Measurements from ENCODE around the gene AFG1L. TPM values are rescaled to one million over a fixed set of nuclear protein-coding genes. Genes with fewer than 3 reads are reported as not detected.
"Not testable (repeated sequence)": the region's sequence is repeated elsewhere in the genome, so short reads cannot be mapped to it uniquely, and the experiment has no call there.

Gene AFG1L
- polyA plus RNA-seq, 4 donors: 4.9 to 8.7 (median 7.3) TPM

DNA sequence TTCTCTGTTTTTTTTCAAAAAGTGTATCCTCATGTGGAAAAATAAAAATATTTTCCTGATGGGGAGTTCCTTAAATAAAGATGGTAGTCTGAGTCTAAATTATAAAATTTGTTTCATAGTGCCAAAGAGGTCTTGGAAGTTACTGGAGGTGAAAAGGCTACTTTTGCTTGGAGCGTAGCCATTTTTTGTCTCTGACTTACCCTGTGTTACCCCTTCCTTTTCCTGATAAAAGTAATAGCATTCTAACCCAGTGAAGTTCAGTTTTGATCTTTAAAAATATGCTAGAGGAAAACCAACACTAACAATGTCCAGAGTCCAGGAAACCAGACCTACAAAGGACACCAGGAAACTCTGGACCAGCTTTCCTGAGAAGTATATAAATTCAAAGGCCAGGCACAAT, 153.6 kb downstream of the AFG1L start:
- DNase-seq (ENCODE audit: low read depth in 4 of 4, low spot score in 3 of 4): no peak

DNA sequence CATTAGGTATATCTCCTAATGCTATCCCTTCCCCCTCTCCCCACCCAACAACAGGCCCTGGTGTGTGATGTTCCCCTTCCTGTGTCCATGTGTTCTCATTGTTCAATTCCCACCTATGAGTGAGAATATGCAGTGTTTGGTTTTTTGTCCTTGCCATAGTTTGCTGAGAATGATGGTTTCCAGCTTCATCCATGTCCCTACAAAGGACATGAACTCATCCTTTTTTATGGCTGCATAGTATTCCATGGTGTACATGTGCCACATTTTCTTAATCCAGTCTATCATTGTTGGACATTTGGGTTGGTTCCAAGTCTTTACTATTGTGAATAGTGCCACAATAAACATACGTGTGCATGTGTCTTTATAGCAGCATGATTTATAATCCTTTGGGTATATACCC, 154.9 kb downstream of the AFG1L start:
- DNase-seq (ENCODE audit: low read depth in 4 of 4, low spot score in 3 of 4): not testable (repeated sequence)

DNA sequence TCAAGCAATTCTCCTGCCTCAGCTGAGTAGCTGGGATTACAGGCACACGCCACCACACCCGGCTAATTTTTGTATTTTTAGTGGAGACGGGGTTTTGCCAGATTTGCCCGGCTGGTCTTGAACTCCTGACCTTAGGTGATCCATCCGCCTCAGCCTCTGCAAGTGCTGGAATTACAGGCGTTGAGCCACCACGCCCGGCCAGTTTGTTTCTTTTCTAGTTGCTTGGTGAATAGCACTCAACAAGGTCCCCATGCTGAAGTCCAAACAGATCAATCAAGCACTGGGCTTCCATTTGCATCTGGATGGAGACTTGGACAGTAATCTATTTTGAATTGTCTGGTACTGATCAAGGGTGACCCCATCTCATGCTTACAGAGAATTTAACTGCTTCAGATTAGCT, 157.0 kb downstream of the AFG1L start:
- DNase-seq (ENCODE audit: low read depth in 4 of 4, low spot score in 3 of 4): no peak

DNA sequence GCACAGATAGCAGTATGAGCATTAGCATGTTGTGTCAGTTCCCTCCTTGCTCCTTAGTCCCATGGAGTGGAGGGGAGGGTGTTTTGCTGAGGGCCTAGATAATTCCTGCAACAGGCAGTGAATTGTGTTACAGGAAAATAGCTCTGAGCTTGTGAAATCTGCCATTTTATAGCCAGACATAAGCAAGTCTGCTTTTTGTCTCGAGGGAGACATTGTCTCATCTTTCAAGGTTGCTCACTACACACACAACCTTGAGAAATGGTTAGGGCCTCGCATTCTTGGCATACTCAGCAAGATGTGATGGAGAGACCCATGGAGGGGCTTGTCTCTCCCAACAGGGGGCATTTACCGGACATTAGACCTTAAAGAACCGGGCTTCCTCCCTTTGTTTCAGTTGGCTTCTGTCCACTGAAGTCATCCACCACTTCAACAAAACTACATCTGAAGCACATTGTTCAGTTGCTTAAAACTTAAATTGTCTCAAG, 157.9 kb downstream of the AFG1L start:
- DNase-seq (ENCODE audit: low read depth in 4 of 4, low spot score in 3 of 4): no peak

DNA sequence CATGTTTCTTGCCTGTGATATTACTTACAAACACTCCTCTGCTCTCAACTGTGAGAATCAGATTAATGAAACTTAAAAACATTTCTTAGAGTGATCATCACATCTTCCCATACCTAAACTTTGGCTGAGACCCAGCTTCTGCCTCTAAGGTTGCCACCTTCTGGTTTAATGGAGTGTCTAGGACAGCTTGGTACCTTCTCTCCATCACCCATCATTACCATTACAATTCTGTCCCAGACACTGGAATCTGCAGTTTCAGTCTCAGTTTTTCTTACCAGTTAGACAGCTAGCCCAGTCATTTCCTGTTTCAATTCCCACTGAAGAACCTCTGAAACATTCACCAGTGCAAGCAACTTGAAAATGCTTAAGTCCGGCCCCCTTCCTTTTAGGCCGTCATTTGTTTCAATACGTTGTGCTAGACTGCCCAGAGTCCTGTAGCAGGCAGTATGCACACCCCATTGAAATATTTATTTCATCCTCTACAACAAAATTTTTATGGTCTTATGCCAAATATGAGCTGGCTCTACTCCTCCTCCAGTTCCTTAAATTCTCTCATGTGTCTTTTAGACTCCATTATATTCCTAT, 158.8 kb downstream of the AFG1L start:
- no peak for DNase-seq (ENCODE audit: low read depth in 4 of 4, low spot score in 3 of 4)

DNA sequence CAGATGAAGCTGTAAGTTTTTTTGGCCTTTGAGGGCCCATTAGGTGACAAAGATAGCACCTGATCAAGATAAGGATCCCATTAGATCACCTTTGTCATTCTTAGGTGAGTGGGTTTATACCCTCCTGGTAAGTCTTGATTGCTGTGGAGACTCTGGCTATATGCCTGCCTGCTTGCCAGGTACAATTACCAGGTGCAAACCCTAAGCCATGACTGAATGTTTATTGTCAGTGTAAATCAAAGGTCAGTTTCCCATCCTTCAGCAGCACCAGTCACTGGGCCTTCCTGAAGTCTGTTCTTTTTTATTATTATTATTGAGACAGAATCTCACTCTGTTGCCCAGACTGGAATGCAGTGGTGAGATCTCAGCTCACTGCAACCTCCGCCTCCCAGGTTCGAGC, 159.5 kb downstream of the AFG1L start:
- DNase-seq (ENCODE audit: low read depth in 4 of 4, low spot score in 3 of 4): no peak

DNA sequence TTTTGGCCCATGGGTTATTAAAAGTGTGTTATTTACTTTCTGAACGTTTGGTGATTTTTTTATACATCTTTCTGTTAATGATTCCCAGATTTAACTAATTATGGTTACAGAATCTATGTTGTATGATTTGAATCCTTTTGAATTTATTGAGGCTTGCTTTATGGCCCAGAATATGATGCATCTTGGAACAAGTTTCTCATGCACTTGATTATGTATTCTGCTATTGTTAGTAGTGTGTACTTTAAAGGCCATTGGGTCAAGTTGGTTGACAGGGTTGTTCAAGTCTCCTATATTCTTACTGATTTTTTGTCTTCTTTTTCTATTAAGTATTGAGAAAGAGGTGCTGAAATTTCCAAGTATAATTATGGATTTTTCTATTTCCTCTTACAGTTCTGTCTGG, 160.8 kb downstream of the AFG1L start:
- no peak for DNase-seq (ENCODE audit: low read depth in 4 of 4, low spot score in 3 of 4)

DNA sequence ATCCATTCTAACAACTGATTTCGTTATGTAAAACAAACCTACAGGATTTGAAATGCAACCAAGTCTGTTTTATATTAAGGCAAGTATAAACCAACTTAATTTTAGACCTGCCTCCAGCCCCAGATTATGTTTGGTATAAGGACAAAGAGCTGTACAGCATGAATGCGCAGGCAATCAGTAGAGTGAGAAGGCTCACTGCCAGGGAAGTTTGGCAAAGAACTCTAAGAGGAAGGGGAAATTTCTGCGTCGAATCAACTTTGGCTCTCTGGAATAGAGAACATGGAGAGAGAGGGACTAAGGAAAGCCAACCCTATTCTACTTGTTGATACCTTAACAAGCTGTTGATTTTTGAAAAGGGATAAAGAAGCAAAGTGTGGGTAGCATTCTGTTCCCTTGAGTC, 168.9 kb downstream of the AFG1L start:
- DNase-seq (ENCODE audit: low read depth in 4 of 4, low spot score in 3 of 4): no peak

DNA sequence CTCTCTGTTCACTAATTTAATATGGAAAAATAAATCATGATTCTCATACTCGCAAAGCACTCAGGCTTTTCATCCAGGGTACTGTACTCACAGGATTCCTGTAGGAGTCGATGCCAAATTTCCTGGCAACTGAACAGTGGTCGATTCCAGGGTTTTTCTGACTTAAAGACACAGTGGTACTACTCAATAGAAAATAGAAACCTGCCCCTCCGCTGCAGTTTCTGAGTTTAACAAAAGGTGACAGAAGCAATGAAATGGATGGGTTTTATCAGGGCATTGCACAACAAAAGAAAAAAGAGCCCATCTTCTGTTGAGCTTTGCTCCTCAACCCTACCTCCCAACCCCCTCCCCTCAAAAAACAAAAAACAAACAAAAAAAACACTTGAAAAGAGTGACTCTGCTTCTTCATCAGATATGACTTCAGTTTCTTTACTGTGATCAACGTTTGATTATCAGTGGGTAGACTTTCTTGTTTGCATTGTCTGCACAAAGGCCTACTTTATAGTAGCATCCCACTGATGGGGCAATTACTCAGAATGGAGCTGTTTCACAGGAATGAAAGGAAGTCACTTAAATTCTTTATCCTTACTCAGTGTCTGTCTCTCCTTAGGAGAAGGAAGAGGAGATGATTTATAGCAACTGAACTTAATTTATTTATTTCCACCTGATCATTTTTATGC, 169.7 kb downstream of the AFG1L start:
- no peak for DNase-seq (ENCODE audit: low read depth in 4 of 4, low spot score in 3 of 4)

DNA sequence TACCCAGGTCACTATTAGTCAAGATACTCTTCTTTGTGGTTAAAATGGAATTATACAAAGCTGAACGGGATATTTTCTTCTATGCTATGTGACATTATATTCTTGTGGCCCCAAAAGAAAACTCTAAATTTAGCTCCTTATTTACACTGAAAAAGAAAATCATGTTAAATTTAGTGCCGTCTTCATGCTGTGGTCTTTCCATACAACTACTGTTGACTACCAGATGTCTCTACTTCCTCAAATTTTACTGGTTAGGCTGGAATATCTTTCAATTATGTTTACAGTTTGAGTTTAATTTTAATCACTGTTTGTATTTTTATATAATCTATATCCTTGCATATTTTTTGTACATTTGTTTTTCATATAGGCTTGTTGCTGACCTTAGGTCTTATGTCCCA, 170.2 kb downstream of the AFG1L start:
- no peak for DNase-seq (ENCODE audit: low read depth in 4 of 4, low spot score in 3 of 4)

DNA sequence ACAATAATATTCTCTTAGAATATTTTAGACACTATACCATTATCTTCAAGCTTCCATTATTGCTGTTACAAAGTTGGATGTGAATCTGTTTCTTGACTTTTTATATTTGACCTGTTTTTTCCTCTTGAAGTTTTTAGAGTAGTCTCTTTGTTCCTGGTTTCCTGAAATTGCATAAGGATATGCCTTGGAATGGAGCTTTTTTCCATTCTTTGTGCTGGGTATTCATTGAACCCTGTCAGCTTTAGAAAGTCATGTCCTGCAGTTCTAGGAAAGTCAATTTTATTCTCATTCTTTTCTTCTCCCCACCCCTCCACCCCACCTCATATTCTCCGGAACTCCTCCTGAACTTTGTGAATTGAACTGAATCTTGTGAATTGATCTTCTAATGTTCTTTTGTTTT, 173.5 kb downstream of the AFG1L start:
- no peak for DNase-seq (ENCODE audit: low read depth in 4 of 4, low spot score in 3 of 4)

DNA sequence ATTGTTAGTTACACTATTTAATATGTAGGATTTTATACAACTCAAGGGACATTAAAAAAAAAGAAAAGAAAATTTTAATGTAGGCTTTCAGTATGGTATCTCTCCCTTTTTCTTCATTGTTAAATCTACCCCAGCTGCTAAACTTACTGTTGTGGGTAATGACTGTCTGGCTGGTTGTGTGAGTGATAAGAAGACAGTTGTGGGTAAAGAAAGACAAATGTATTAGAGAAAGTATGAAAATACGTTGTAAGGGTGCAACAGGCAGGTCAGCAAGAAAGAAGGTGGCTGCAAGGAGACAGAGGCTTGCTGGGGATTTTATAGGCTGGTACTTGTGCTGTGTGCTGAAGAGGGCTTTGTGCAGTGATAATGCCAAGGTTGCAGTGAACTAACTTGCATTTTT, 174.5 kb downstream of the AFG1L start:
- DNase-seq (ENCODE audit: low read depth in 4 of 4, low spot score in 3 of 4): no peak

DNA sequence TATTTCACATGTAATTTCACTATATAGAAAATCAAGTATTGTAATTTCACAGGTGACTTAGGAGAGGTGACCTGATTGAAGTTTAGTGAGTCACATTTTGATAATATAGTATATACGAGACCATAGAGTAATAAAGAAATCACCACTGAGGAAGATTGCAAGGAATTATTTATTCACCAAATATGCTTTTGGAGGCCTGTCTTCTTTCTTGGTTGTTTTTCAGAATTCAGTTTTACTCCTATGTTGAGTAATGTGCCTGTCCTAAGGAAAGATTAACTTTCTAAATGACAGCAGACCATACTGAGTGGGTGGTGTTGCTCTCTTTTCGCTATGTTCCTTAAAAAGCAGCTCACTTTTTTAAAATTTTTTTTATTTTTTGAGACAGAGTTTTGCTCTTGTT, 178.3 kb downstream of the AFG1L start:
- no peak for DNase-seq (ENCODE audit: low read depth in 4 of 4, low spot score in 3 of 4)

DNA sequence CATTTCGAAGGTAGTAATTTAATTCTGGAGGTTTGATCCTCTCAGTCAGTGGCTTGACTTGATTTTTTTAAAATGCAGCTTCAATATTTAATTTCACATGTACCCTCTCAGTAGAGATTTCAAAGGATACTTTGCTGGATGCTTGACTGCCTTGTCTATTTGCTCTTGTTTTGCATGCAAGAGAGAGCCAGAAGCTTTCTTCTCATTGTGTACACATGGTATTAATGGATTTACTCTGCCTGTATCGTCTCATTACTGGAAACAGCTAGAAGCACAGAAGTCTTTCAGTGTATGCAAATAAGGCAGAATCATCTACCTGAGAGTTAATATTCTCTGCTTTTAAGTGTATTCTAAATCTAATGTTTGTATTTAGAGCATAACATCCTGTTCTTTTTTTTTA, 181.5 kb downstream of the AFG1L start:
- DNase-seq (ENCODE audit: low read depth in 4 of 4, low spot score in 3 of 4): no peak

DNA sequence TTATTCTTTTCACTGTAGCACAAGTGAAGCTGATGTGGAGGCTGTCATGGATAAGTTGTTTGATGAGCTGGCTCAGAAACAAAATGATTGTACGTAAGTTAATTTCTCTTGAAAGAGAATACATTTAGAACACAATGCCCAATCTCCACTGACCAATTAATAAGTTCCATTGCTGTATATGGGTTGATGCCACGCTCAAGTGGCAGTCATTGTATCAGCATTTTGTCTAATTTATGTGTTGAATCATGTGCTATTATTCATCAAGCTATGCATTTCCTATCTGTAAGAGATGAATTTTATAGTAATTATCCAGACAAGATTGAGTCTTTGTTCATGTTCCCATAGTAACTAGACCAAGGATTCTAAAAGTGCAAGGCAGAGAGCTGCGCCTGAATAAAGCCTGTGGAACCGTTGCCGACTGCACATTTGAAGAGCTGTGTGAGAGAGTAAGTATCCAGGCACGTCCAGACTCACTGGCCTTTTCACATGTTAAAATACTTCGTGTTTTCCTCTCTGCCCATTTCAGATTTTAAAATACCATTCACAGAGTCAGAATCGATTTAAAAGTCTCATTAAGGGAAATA, 182.1 kb downstream of the AFG1L start:
- no peak for DNase-seq (ENCODE audit: low read depth in 4 of 4, low spot score in 3 of 4)

DNA sequence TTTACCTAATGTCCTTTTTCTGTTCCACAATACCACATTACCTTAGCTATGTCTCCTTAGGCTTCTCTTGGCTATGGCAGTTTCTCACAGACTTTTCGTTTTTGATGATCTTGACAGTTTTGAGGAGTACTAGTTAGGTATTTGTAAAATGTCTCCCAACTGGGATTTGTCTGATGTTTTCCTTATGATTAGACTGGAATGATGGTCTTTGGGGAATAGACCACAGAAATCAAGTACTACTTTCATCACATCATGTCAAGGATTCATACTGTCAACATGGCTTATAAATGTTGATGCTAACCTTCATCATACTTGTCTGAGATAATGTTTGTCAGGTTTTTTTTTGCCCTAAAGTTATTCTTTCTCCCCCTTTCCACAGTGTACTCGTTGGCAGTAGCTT, 187.7 kb downstream of the AFG1L start:
- DNase-seq (ENCODE audit: low read depth in 4 of 4, low spot score in 3 of 4): no peak

DNA sequence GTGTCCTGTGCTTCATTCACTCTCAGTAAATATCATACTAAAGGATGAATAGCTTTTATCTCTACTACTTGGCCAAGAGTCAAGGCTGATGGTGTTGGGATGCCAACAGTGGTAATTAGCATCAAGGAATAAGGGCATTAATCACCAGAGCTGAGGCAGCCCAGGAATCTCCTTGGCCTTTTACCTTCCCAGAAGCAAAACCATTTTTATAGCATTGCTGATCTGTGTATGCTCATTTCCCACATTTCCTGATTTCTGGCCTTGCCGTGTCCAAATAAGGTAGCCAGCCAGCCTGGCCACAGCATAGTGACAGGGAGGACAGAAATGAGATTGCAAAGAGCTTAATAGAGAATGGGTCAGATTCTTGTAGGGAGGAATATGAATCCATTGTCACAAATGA, 189.2 kb downstream of the AFG1L start:
- DNase-seq (ENCODE audit: low read depth in 4 of 4, low spot score in 3 of 4): no peak

DNA sequence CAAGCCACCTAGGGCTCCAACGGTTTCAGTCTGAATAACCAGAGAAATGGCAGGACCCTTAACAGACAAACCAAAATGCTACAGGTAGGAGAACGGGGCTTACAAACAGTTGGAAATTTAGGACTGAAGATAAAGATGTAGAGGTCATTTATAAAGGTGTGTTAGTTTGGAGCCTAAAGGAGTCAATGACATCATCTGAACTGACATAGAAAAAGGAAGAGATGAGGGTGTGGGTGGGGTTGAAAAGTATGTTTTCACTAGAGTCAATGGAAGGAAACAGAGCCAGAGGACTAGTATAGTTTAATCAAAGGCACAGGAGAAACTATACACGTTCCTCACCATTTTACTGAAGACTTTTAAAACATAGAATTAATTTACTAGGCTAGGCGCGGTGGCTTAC, 194.8 kb downstream of the AFG1L start:
- no peak for DNase-seq (ENCODE audit: low read depth in 4 of 4, low spot score in 3 of 4)

DNA sequence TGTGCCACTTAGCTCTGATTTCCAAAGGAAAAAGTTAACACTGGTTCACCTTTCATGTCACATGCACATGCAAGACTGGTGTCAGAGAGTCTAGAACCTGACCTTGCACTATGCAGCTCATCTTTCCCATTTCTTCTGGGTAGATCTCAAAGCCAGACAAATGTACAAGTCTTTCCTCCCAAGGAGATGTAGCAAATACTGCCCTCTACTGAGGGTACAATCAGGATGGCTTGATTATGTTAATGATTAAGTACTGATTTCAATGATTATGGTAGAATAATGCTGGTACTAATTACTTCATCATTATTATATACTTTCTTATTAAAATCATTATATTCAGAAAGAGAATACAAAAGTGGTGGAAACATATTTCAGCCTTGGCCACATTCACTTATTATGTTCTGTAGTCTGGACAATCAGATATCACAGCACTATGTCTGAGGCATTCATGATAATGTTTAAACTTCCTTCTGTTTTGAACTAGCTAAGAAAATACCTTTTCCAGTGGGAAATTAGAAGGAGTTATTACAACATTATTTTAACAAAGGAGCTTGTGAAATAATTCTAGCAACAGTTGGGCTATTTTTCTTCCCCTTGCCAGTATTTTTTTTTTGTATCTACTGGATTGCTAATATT, 197.4 kb downstream of the AFG1L start:
- DNase-seq (ENCODE audit: low read depth in 4 of 4, low spot score in 3 of 4): peak in 2 of 4 donors; percentile 16 to 22

DNA sequence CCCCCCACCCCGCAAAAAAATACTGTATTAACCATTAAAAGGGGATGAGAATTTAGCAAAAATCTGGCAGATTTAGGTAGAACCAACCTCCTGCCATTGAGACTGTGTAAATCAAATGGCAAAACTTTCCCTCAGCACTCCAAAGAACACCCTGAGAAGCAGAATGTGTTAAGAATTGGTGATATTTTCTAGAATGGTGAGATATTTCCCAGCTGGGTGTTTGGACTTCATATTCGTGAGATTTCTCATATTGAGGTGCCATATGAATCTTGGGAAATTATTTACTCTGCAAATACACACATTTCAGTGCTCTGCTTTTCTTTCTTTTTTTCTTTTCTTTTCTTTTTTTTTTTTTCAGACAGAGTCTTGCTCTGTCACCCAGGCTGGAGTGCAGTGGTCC, 199.6 kb downstream of the AFG1L start:
- no peak for DNase-seq (ENCODE audit: low read depth in 4 of 4, low spot score in 3 of 4)

DNA sequence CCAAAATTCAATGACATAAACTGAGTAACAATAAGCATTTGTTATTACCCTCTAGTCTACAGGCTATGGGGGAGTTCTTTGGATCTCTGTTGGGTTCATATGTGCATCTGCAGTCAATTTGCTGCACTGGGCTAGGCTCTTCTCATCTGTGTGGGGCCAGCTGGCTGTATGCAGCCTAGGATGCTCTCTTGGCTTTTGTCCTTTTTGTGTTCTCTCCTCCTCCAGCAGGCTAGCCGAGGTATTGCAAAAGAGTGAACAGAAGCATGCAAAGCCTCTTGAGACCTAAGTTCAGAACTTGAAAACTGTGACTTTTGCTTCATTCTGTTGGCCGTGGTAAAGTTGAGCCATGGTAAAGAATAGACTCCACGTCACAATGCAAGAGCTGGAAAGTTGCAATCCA, 203.0 kb downstream of the AFG1L start:
- peak in 2 of 4 donors; percentile 2 to 12 for DNase-seq (ENCODE audit: low read depth in 4 of 4, low spot score in 3 of 4)

DNA sequence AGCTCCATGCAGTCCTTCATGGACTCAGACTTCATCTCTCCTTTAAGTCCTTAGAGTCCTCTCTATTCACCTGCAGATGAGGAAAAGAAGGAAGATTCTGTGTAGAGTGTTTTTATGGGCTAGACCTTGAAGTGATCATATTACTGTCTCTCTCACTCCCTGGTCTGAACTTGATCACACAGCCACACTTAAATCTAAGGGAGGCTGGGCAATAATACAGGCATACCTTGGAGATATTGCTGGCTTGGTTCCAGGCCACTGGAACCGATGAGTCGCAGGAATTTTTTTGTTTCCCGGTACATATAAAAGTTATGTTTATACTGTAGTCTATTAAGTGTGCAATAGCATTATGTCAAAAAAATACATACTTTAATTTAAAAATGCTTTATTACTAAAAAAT, 206.7 kb downstream of the AFG1L start:
- no peak for DNase-seq (ENCODE audit: low read depth in 4 of 4, low spot score in 3 of 4)
